Mesenchymal stem cell (in vitro differentiated cells and primary cell): ENCODE results near the gene GNA14.

Experiments used
- DNase-seq: peaks from one replicate; pipeline ENCODE4 v3.0.0-alpha.2; 2013
- H2AFZ ChIP-seq: one replicate; pipeline ENCODE4 v1.6.1; 2013; ENCODE audit warnings: low read depth, mild to moderate bottlenecking, control low read depth, inconsistent platforms, low read length, moderate library complexity
- H2AK5ac ChIP-seq: 2 replicates; pipeline ENCODE4 v1.6.1; 2013; ENCODE audit warnings: low read length, moderate library complexity, mild to moderate bottlenecking, inconsistent platforms; ENCODE audit not compliant: severe bottlenecking
- H2BK120ac ChIP-seq: one replicate; pipeline ENCODE4 v1.6.1; 2013; ENCODE audit warnings: low read depth, mild to moderate bottlenecking, inconsistent platforms, low read length, moderate library complexity
- H2BK12ac ChIP-seq, 2 experiments: one replicate each; pipeline ENCODE4 v1.6.1; 2013; ENCODE audit warnings: inconsistent platforms in 2 of 2, low read length in 2 of 2, mild to moderate bottlenecking in 2 of 2, moderate library complexity in 2 of 2, control low read depth in 1 of 2
- H2BK15ac ChIP-seq: one replicate; pipeline ENCODE4 v1.6.1; 2013; ENCODE audit warnings: mild to moderate bottlenecking, low read depth, inconsistent platforms; ENCODE audit not compliant: poor library complexity, severe bottlenecking
- H2BK5ac ChIP-seq: 2 replicates; pipeline ENCODE4 v1.6.1; 2013; ENCODE audit warnings: low read depth, mild to moderate bottlenecking, low read length, control low read depth, inconsistent platforms; ENCODE audit not compliant: poor library complexity, severe bottlenecking
- H3K14ac ChIP-seq, 2 experiments: one replicate each; pipeline ENCODE4 v1.6.1; 2013; ENCODE audit warnings: inconsistent platforms in 2 of 2, low read length in 2 of 2, control low read depth in 1 of 2, mild to moderate bottlenecking in 1 of 2, moderate library complexity in 1 of 2
- H3K18ac ChIP-seq, 2 experiments: one replicate each; pipeline ENCODE4 v1.6.1; 2013; ENCODE audit warnings: inconsistent platforms in 2 of 2, low read length in 2 of 2, control low read depth in 1 of 2, low read depth in 1 of 2, mild to moderate bottlenecking in 1 of 2
- H3K23ac ChIP-seq, 2 experiments: one replicate each; pipeline ENCODE4 v1.6.1; 2013; ENCODE audit warnings: inconsistent platforms in 2 of 2, low read length in 2 of 2, mild to moderate bottlenecking in 2 of 2, moderate library complexity in 2 of 2, control low read depth in 1 of 2
- H3K27ac ChIP-seq: 2 replicates; pipeline ENCODE4 v1.5.1; 2013; ENCODE audit warnings: mild to moderate bottlenecking, moderate library complexity, low read length, control low read depth, inconsistent platforms; ENCODE audit not compliant: poor library complexity, severe bottlenecking
- H3K27me3 ChIP-seq, 2 experiments: 2 replicates each; pipeline versions ENCODE4 v1.6.1 to v1.7.0; 2013; ENCODE audit warnings: low read length in 2 of 2, mild to moderate bottlenecking in 2 of 2, moderate library complexity in 2 of 2, control low read depth in 1 of 2, inconsistent platforms in 1 of 2; ENCODE audit not compliant: control insufficient read depth in 1 of 2, insufficient read depth in 1 of 2
- H3K36me3 ChIP-seq, 2 experiments: 2 replicates each; pipeline versions ENCODE4 v1.6.1 to v1.7.0; 2013; ENCODE audit warnings: low read length in 2 of 2, control low read depth in 1 of 2, inconsistent platforms in 1 of 2, low read depth in 1 of 2, mild to moderate bottlenecking in 1 of 2; ENCODE audit not compliant: insufficient read depth in 2 of 2, control insufficient read depth in 1 of 2
- H3K4ac ChIP-seq, 2 experiments: one replicate each; pipeline ENCODE4 v1.6.1; 2013; ENCODE audit warnings: inconsistent platforms in 2 of 2, low read length in 2 of 2, mild to moderate bottlenecking in 2 of 2, moderate library complexity in 2 of 2, control low read depth in 1 of 2, low read depth in 1 of 2
- H3K4me1 ChIP-seq: 2 replicates; pipeline ENCODE4 v1.6.1; 2013; ENCODE audit warnings: low read depth, low read length, control low read depth; ENCODE audit not compliant: control insufficient read depth, insufficient read depth
- H3K4me2 ChIP-seq: 2 replicates; pipeline ENCODE4 v1.6.1; 2013; ENCODE audit warnings: low read length, mild to moderate bottlenecking, inconsistent platforms; ENCODE audit not compliant: poor library complexity, severe bottlenecking
- H3K4me3 ChIP-seq, 2 experiments: 2 replicates each; pipeline versions ENCODE4 v1.5.1 to v1.7.0; 2013; ENCODE audit warnings: low read length in 2 of 2, mild to moderate bottlenecking in 2 of 2, control low read depth in 1 of 2, low read depth in 1 of 2; ENCODE audit not compliant: insufficient read depth in 1 of 2
- H3K79me1 ChIP-seq: replicated peaks from 2 replicates; pipeline ENCODE4 v1.6.1; 2013; ENCODE audit warnings: mild to moderate bottlenecking, control low read depth, low read length, inconsistent platforms; ENCODE audit not compliant: poor library complexity, severe bottlenecking
- H3K9ac ChIP-seq: 2 replicates; pipeline ENCODE4 v1.7.0; 2013; ENCODE audit warnings: mild to moderate bottlenecking, low read length, moderate library complexity
- H3K9me3 ChIP-seq: 2 replicates; pipeline ENCODE4 v1.7.0; 2013; ENCODE audit warnings: mild to moderate bottlenecking, low read length; ENCODE audit not compliant: control insufficient read depth
- H4K8ac ChIP-seq: one replicate; pipeline ENCODE4 v1.6.1; 2013; ENCODE audit warnings: inconsistent platforms, mild to moderate bottlenecking, low read length, moderate library complexity
- H4K91ac ChIP-seq: one replicate; pipeline ENCODE4 v1.6.1; 2013; ENCODE audit warnings: mild to moderate bottlenecking, low read length, inconsistent platforms
- WGBS: methylation state at CpG from one replicate; pipeline ENCODE4 v1.1.7; 2013; ENCODE audit warnings: mixed read lengths; 5-methylcytosine and 5-hydroxymethylcytosine counted together

The GNA14 gene

GRCh38 chr9:77546376-77546950 is 101.7 kb downstream of the GNA14 start:
- Histone ChIP-seq H2BK5ac (no peak overlapping the region), H3K9me3 (peaks cover 18% of the 10 kb centered on the region), H2AK5ac (no peak overlapping the region), H3K4me2 (no peak overlapping the region), H3K4ac (no peak overlapping the region), H2BK15ac (no peak overlapping the region), H3K27ac (no peak overlapping the region), H3K4me3 (no peak overlapping the region), H2AFZ (no peak overlapping the region), H3K9ac (no peak overlapping the region), H4K8ac (no peak overlapping the region), H3K14ac (no peak overlapping the region), H3K4me1 (no peaks in the 10 kb centered on the region), H3K79me1 (no peaks in the 10 kb centered on the region), H4K91ac (no peak overlapping the region), H3K36me3 (no peaks in the 10 kb centered on the region), H3K27me3 (no peaks in the 10 kb centered on the region), H3K23ac (no peak overlapping the region), H3K18ac (no peak overlapping the region), H2BK12ac (no peak overlapping the region), H2BK120ac (no peak overlapping the region)
- DNase-seq, result no peak
- WGBS, result 42% methylated on average over 3 of the region's 5 CpGs

DNA sequence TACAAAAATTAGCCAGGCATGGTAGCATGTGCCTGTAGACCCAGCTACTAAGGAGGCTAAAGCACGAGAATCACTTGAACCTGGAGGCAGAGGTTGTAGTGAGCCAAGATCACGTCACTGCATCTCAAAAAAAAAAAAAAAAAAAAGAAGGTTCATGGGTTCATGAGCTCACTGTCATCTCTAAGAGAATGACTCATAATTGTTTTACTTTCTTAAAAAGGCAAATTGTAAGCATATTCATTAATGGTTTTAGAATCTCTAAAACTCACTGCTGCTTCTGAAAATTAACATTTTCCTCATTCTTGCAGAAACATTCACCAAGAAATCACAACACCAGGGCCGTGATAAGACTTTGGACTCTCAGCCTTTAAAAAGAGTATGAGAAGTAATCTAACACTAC is 103.6 kb downstream of the GNA14 start:
- no peak overlapping the region for H2AK5ac ChIP-seq
- no peak overlapping the region for H2BK15ac ChIP-seq
- H3K27me3 ChIP-seq, result no peaks in the 10 kb centered on the region
- no peak overlapping the region for H3K9ac ChIP-seq
- H3K9me3 ChIP-seq, result peaks cover 33% of the 10 kb centered on the region
- H3K4me2 ChIP-seq, result no peak overlapping the region
- no peaks in the 10 kb centered on the region for H3K4me1 ChIP-seq
- H2BK5ac ChIP-seq, result no peak overlapping the region
- no peak overlapping the region for H4K8ac ChIP-seq
- peak; percentile 11 for DNase-seq
- H3K27ac ChIP-seq, result no peak overlapping the region
- H3K18ac ChIP-seq, result no peak overlapping the region
- H3K79me1 ChIP-seq, result no peaks in the 10 kb centered on the region
- H2BK120ac ChIP-seq, result no peak overlapping the region
- no peak overlapping the region for H3K4me3 ChIP-seq
- H2AFZ ChIP-seq, result no peak overlapping the region
- H4K91ac ChIP-seq, result no peak overlapping the region
- no peaks in the 10 kb centered on the region for H3K36me3 ChIP-seq
- no peak overlapping the region for H2BK12ac ChIP-seq
- no peak overlapping the region for H3K4ac ChIP-seq
- no peak overlapping the region for H3K23ac ChIP-seq
- H3K14ac ChIP-seq, result no peak overlapping the region
- 32% methylated on average over 3 of the region's 3 CpGs for WGBS

DNA sequence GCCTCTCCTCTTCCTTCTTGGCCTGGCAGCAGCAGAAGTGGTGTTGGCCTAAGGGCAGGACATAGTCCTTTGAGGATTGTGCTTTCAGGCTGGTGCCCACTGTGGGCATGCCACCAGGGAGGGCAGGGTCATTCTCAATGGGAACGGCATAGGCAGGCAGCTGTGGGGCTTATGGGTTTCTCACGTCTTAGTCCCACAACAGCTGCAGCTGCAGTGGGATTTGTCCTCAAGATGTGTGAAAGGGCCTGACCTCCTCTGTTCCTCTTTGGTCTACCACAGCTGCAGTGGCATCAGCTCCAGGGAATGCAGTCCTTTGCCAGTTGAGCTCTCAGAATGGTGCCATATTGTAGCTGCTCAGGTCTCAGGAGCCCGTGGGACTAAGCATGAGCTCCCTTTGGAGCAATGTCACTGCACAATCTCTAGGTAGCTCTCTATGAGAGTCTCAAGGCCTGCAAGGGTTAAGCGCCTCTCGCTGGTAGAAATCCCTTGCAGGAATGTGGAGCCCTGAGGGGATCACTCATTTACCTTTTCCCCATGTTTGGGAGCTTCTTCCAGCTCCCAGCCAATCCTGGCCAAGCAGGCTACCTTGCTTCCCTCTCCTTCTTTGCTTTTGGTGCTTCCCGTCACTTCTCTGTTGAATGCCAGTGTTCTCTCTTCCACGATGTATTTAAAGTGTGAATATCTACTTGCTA is 104.8 kb downstream of the GNA14 start:
- 77% methylated on average over 5 of the region's 7 CpGs for WGBS
- Histone ChIP-seq H2BK15ac (no peak overlapping the region), H3K9ac (no peak overlapping the region), H3K4me3 (no peak overlapping the region), H3K27ac (no peak overlapping the region), H4K8ac (no peak overlapping the region), H3K79me1 (no peaks in the 10 kb centered on the region), H2AFZ (no peak overlapping the region), H3K4ac (no peak overlapping the region), H3K36me3 (no peaks in the 10 kb centered on the region), H3K27me3 (no peaks in the 10 kb centered on the region), H4K91ac (no peak overlapping the region), H2BK5ac (no peak overlapping the region), H2BK120ac (no peak overlapping the region), H3K4me1 (no peaks in the 10 kb centered on the region), H3K14ac (no peak overlapping the region), H3K23ac (no peak overlapping the region), H2AK5ac (no peak overlapping the region), H3K18ac (no peak overlapping the region), H2BK12ac (no peak overlapping the region), H3K9me3 (peaks cover 41% of the 10 kb centered on the region), H3K4me2 (no peak overlapping the region)
- no peak for DNase-seq

- Histone ChIP-seq H3K27me3 (no peaks in the 10 kb centered on the region), H4K8ac (no peak overlapping the region), H2AK5ac (no peak overlapping the region), H4K91ac (no peak overlapping the region), H3K9ac (no peak overlapping the region), H3K14ac (no peak overlapping the region), H3K4me2 (no peak overlapping the region), H3K4me1 (no peaks in the 10 kb centered on the region), H3K18ac (no peak overlapping the region), H2AFZ (no peak overlapping the region), H2BK120ac (no peak overlapping the region), H3K79me1 (no peaks in the 10 kb centered on the region), H3K27ac (no peak overlapping the region), H3K36me3 (no peaks in the 10 kb centered on the region), H2BK5ac (no peak overlapping the region), H3K9me3 (peaks cover 41% of the 10 kb centered on the region), H3K23ac (no peak overlapping the region), H3K4ac (no peak overlapping the region), H3K4me3 (peak overlapping the region in 1 of 2 experiments; percentile 27), H2BK15ac (no peak overlapping the region), H2BK12ac (no peak overlapping the region)
- DNase-seq, result no peak
- WGBS, result no CpG with 5 or more reads among the region's 1 CpG
Observed at GRCh38 chr9:77541600-77541999, 106.5 kb downstream of the GNA14 start.
